Prostate gland (tissue), 2 donors: ENCODE data around the gene OR1I1. TPM values are rescaled to one million over a fixed set of nuclear protein-coding genes. Genes with fewer than 3 reads are reported as not detected.

Experiments used
- DNase-seq: peaks from one replicate; pipeline ENCODE4 v3.0.0-alpha.2; 2019; ENCODE audit warnings: low spot score
- H3K27ac ChIP-seq, 2 donors: fragments of 200-600 bp; sonication (generic); 2 replicates each; pipeline ENCODE4 v1.5.1; 2017 to 2019
- H3K27me3 ChIP-seq: fragments of 200-600 bp; sonication (generic); replicated peaks from 2 replicates; pipeline ENCODE4 v1.5.1; 2019; ENCODE audit not compliant: insufficient read depth
- H3K36me3 ChIP-seq, 2 donors: fragments of 200-600 bp; sonication (generic); 1 replicate in 1 of 2; 2 replicates in 1 of 2; pipeline versions ENCODE4 v1.5.1 to v1.8.1; 2017 to 2019
- H3K4me1 ChIP-seq: fragments of 200-600 bp; sonication (generic); replicated peaks from 2 replicates; pipeline ENCODE4 v1.5.1; 2019
- H3K4me3 ChIP-seq, 2 donors: fragments of 200-600 bp; sonication (generic); 2 replicates each; pipeline ENCODE4 v1.5.1; 2017 to 2019
- H3K9me3 ChIP-seq: fragments of 200-600 bp; sonication (generic); 2 replicates; pipeline ENCODE4 v1.5.1; 2017
- POLR2A ChIP-seq: fragments of 450-650 bp; IDR thresholded peaks from one replicate; pipeline ENCODE4 v1.6.1; 2016; ENCODE audit warnings: antibody characterized with exemption, mild to moderate bottlenecking
- POLR2AphosphoS5 ChIP-seq: sonication (generic); formaldehyde crosslinking; IDR thresholded peaks from one replicate; pipeline ENCODE4 v1.6.1; 2017; ENCODE audit warnings: antibody characterized with exemption
- WGBS: methylation state at CpG from one replicate; pipeline ENCODE4 v1.1.5; 2018; 5-methylcytosine and 5-hydroxymethylcytosine counted together
- intact Hi-C: fragments of 100-400 bp; cut with DNase I; formaldehyde crosslinking; loops from one replicate; pipeline ENCODE4 v1.14.2; 2022
- total RNA-seq, 2 donors: library from RNA; depleted of rRNA; stranded (reverse); fragments of >200 nt; gene quantifications; one replicate each; pipeline ENCODE4 v1.1.0, GENCODE V29; 2016
- TF ChIP-seq, protein P1 (sequence below), 4 experiments: fragments of 200-600 bp in 2 of 4; fragments of 450-650 bp in 2 of 4; sonication (generic) in 2 of 4; IDR thresholded peaks; 1 replicate in 3 of 4; 2 replicates in 1 of 4; pipeline ENCODE4 v1.5.1; 2016 to 2019; ENCODE audit warnings: antibody characterized with exemption in 4 of 4, mild to moderate bottlenecking in 2 of 4, moderate library complexity in 2 of 4

The OR1I1 gene
- total RNA-seq, 2 donors from 2014 or later = not detected

GRCh38 chr19:15108845-15109767, 27.1 kb downstream of the OR1I1 start:
- Histone ChIP-seq H3K4me1 (no peaks in the 10 kb centered on the region), H3K9me3 (no peaks in the 10 kb centered on the region), H3K27me3 (no peaks in the 10 kb centered on the region), H3K36me3 (no peaks in the 10 kb centered on the region), H3K27ac (no peak overlapping the region), H3K4me3 (no peak overlapping the region)
- TF ChIP-seq POLR2A (no peak), POLR2AphosphoS5 (no peak)
- TF ChIP-seq, protein P1, sequence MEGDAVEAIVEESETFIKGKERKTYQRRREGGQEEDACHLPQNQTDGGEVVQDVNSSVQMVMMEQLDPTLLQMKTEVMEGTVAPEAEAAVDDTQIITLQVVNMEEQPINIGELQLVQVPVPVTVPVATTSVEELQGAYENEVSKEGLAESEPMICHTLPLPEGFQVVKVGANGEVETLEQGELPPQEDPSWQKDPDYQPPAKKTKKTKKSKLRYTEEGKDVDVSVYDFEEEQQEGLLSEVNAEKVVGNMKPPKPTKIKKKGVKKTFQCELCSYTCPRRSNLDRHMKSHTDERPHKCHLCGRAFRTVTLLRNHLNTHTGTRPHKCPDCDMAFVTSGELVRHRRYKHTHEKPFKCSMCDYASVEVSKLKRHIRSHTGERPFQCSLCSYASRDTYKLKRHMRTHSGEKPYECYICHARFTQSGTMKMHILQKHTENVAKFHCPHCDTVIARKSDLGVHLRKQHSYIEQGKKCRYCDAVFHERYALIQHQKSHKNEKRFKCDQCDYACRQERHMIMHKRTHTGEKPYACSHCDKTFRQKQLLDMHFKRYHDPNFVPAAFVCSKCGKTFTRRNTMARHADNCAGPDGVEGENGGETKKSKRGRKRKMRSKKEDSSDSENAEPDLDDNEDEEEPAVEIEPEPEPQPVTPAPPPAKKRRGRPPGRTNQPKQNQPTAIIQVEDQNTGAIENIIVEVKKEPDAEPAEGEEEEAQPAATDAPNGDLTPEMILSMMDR (IDR thresholded peaks at IDR 0.05) = no peak
- no peak for DNase-seq
- intact Hi-C loops = loop anchor here (1.0 to 10.0 kb wide), 2 partner anchors 16 to 1076 kb away; partner anchors contain the start of gene FAM32A
- 78% methylated on average over 12 of the region's 21 CpGs for WGBS

DNA sequence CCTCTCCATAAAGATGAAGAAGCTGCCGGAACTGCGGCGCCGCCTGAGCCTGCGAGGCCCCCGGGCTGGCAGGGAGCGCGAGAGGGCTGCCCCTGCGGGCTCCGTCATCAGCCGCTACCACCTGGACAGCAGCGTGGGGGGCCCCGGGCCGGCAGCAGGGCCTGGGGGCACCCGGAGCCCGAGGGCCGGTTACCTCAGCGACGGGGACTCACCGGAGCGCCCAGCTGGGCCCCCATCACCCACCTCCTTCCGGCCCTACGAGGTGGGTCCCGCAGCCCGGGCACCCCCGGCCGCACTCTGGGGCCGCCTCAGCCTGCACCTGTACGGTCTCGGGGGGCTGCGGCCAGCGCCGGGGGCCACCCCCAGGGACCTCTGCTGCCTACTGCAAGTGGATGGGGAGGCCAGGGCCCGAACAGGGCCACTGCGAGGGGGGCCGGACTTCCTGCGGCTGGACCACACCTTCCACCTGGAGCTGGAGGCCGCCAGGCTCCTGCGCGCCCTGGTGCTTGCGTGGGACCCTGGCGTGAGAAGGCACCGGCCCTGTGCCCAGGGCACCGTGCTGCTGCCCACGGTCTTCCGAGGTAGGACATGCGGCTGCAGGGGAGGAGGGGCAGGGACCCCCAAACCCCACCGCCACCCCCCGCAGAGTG, 27.9 kb downstream of the OR1I1 start:
- 89% methylated on average over 14 of the region's 49 CpGs for WGBS
- Histone ChIP-seq H3K4me1 (no peaks in the 10 kb centered on the region), H3K9me3 (no peaks in the 10 kb centered on the region), H3K27me3 (no peaks in the 10 kb centered on the region), H3K4me3 (no peak overlapping the region), H3K27ac (no peak overlapping the region), H3K36me3 (no peaks in the 10 kb centered on the region)
- TF ChIP-seq POLR2AphosphoS5 = no peak
- TF ChIP-seq, protein P1 (IDR thresholded peaks at IDR 0.05) = no peak
- TF ChIP-seq POLR2A = no peak
- DNase-seq = no peak
- intact Hi-C loops = loop anchor here (10.0 kb wide), 1 partner anchor 1075 kb away; the partner anchor contains the start of gene FAM32A

GRCh38 chr19:15110418-15110815, 28.4 kb downstream of the OR1I1 start:
- DNase-seq = no peak
- Histone ChIP-seq H3K4me3 (no peak overlapping the region), H3K27me3 (no peaks in the 10 kb centered on the region), H3K27ac (no peak overlapping the region), H3K9me3 (no peaks in the 10 kb centered on the region), H3K4me1 (no peaks in the 10 kb centered on the region), H3K36me3 (no peaks in the 10 kb centered on the region)
- 87% methylated on average over 10 of the region's 17 CpGs for WGBS
- intact Hi-C loops = no loop called here
- TF ChIP-seq, protein P1 (IDR thresholded peaks at IDR 0.05) = no peak
- TF ChIP-seq POLR2AphosphoS5 = no peak
- TF ChIP-seq POLR2A = no peak

- H3K9me3 ChIP-seq = no peaks in the 10 kb centered on the region
- H3K27me3 ChIP-seq = no peaks in the 10 kb centered on the region
- peaks cover 0 to 3% of the 10 kb centered on the region in 2 donors for H3K36me3 ChIP-seq
- no peak overlapping the region for H3K4me3 ChIP-seq
- intact Hi-C loops = no loop called here
- WGBS = 100% methylated on average over 1 of the region's 1 CpG
- no peak for DNase-seq
- no peak overlapping the region for H3K27ac ChIP-seq
- H3K4me1 ChIP-seq = no peaks in the 10 kb centered on the region
- no peak for TF ChIP-seq POLR2A
Measured at GRCh38 chr19:15111758-15112157, 29.7 kb downstream of the OR1I1 start.

DNA sequence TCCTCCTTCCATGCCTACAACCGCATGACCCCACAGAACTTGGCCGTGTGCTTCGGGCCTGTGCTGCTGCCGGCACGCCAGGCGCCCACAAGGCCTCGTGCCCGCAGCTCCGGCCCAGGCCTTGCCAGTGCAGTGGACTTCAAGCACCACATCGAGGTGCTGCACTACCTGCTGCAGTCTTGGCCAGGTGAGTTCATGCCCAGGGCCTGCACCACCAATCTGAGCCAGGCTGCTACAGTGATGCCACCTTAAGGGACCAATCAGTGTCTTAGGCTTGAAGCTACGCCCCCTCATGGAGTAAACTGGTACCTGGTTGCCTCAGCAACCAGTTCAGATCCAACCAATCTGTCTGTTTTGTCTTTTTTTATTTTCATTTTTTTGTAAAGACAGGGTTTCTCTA, 30.4 kb downstream of the OR1I1 start:
- intact Hi-C loops = no loop called here
- Histone ChIP-seq H3K9me3 (no peaks in the 10 kb centered on the region), H3K36me3 (peaks cover 0 to 7% of the 10 kb centered on the region in 2 donors), H3K27ac (no peak overlapping the region), H3K4me1 (no peaks in the 10 kb centered on the region), H3K4me3 (no peak overlapping the region), H3K27me3 (no peaks in the 10 kb centered on the region)
- DNase-seq = no peak
- WGBS = 90% methylated on average over 11 of the region's 11 CpGs
- TF ChIP-seq POLR2AphosphoS5 (no peak), POLR2A (no peak)
- TF ChIP-seq, protein P1 (IDR thresholded peaks at IDR 0.05) = no peak
